C4-2B (cell line): Measurements from ENCODE around the gene CATSPERE.
"Not testable (repeated sequence)": the region's sequence is repeated elsewhere in the genome, so short reads cannot be mapped to it uniquely, and the experiment has no call there.

ENCODE experiments used
- H3K27ac ChIP-seq: fragments of 450-650 bp; 2 replicates; pipeline ENCODE4 v1.5.1; 2017
- CTCF ChIP-seq: fragments of 450-650 bp; conservative IDR thresholded peaks from 2 replicates; pipeline ENCODE4 v1.5.1; 2017; ENCODE audit warnings: mild to moderate bottlenecking
- ZFX ChIP-seq: fragments of 450-650 bp; IDR thresholded peaks from 2 replicates; pipeline ENCODE4 v1.6.1; 2017

CATSPERE gene

DNA sequence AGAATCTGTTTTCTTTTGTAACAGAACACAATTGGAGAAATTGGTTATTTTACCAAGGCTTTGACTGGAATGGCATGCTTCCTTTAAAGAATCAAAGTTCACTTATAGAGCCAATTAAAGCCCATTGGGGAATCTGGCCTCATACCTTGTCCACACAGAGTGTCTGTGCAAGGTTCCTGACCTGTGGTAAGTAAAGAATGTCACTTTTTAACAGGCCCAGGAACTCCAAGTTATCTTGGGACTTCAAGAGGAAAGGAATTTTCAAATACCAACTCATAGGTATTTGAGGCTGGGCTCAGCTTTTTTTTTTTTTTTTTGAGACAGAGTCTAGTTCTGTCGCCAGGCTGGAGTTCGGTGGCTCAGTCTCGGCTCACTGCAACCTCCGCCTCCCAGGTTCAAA is 2.3 kb upstream of the CATSPERE start:
- TF ChIP-seq ZFX (no peak), CTCF (no peak)
- no peak overlapping the region for H3K27ac ChIP-seq

GRCh38 chr1:244460197-244460596 is 876 bp upstream of the CATSPERE start:
- H3K27ac ChIP-seq, result no peak overlapping the region
- no peak for TF ChIP-seq ZFX
- no peak for TF ChIP-seq CTCF

- no peak overlapping the region for H3K27ac ChIP-seq
- TF ChIP-seq ZFX (no peak), CTCF (no peak)
Observed at GRCh38 chr1:244466724-244467123, 5.7 kb downstream of the CATSPERE start.

- no peak for TF ChIP-seq CTCF
- TF ChIP-seq ZFX, result no peak
Observed at GRCh38 chr1:244473059-244473605, 12.1 kb downstream of the CATSPERE start.

GRCh38 chr1:244484971-244485370 is 23.9 kb downstream of the CATSPERE start:
- not testable (repeated sequence) for H3K27ac ChIP-seq

More at GRCh38 chr1:244473059-244473605, 12.1 kb downstream of the CATSPERE start:
- no peak overlapping the region for H3K27ac ChIP-seq

- no peak for TF ChIP-seq CTCF
- TF ChIP-seq ZFX, result no peak
- no peak overlapping the region for H3K27ac ChIP-seq
Observed at GRCh38 chr1:244494653-244495052, 33.6 kb downstream of the CATSPERE start.

DNA sequence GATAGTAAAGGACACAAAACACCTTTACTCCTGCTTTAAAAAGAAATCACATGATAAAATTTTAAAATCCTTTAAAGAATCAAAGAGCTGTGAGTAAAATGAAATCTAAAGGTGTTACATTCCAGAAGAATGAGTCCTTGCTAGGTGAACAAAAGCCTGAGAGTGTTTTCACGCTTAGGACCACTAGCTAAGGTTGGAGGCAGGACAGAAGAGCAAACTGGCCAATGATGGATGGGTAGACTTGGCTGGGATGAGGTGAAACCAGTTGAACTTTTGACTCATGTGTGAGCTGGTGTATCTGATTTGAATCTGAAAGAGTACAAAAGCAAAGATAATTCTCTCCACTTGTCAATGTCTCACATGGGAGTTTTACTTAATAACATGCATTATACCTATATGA is 35.1 kb downstream of the CATSPERE start:
- H3K27ac ChIP-seq, result no peak overlapping the region
- no peak for TF ChIP-seq CTCF
- no peak for TF ChIP-seq ZFX

DNA sequence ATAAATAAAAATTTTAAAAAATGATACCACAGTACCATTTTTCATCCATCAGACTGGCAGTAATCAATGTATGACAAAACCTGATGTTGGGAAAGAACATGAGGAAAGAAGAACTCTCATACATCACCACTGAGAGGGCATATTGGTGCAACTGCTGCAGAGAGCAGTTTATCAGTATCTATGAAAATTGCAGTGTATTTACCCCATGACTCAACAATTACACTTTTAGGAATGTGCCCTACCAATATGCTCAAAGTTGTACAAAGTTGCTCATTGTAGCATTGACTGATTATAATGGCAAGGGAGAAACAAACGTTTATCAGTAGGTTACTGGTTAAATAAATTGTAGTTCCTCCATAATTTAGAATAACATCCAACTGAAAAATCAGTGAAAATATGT is 36.7 kb downstream of the CATSPERE start:
- TF ChIP-seq ZFX (no peak), CTCF (no peak)
- H3K27ac ChIP-seq, result no peak overlapping the region

- not testable (repeated sequence) for H3K27ac ChIP-seq
Observed at GRCh38 chr1:244499484-244499883, 38.4 kb downstream of the CATSPERE start.

DNA sequence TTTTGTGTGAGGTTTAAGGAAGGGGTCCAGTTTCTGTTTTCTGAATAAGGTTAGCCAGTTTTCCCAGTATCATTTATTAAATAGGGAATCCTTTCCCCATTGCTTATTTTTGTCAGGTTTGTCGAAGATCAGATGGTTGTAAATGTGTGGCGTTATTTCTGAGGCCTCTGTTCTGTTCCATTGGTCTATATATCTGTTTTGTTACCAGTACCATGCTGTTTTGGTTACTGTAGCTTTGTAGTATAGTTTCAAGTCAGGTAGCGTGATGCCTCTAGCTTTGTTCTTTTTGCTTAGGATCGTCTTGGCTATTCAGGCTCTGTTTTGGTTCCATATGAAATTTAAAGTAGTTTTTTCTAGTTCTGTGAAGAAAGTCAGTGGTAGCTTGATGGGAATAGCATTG is 39.4 kb downstream of the CATSPERE start:
- not testable (repeated sequence) for H3K27ac ChIP-seq
